Measurements from ENCODE around the gene CTAGE9.

DNA sequence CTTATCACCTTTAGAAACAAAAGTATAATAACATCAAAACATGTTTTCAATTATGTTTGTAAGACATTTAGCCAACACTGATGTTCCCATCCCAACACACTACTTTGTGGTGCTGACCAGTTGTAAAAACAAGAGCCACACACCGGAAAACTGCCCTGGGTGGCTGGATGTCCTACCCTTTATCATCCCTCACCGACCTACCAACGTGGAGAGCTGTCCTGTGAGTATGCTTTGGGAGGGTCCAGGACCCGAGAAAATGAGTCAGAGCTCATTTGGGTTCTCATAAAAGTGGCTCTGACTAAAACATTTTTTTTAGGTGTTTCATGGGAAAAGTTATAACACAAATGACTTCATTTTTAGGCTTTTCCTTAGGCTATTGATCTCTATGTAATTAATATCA is 29.3 kb upstream of the CTAGE9 start:
- TF ChIP-seq CTCF (IDR thresholded peaks at IDR 0.05; ENCODE audit: borderline replicate concordance, extremely low read depth, low read length, poor library complexity, severe bottlenecking) (no peak), EZH2 (IDR thresholded peaks at IDR 0.05; ENCODE audit: borderline replicate concordance, low read depth, low read length, severe bottlenecking) (no peak)
